SK-N-SH (cell line): Measurements from ENCODE around the gene RALA.

ENCODE experiments used
- EZH2phosphoT487 ChIP-seq: fragments of 200-600 bp; sonication (generic); IDR thresholded peaks from 2 replicates; pipeline ENCODE4 v1.6.1; 2017; ENCODE audit warnings: low read depth, mixed run types, mild to moderate bottlenecking, antibody characterized with exemption, moderate library complexity, borderline replicate concordance
- TF ChIP-seq, protein P1 (sequence below): IDR thresholded peaks from 2 replicates; pipeline ENCODE4 v1.4.0; 2012; ENCODE audit warnings: low read depth, borderline replicate concordance
- TF ChIP-seq, protein P2 (sequence below): fragments of 200-600 bp; sonication (generic); IDR thresholded peaks from 2 replicates; pipeline ENCODE4 v1.6.1; 2017; ENCODE audit warnings: antibody characterized with exemption, mild to moderate bottlenecking, moderate library complexity
- TF ChIP-seq, protein P3 (sequence below): IDR thresholded peaks from 2 replicates; pipeline ENCODE4; 2012

DNA sequence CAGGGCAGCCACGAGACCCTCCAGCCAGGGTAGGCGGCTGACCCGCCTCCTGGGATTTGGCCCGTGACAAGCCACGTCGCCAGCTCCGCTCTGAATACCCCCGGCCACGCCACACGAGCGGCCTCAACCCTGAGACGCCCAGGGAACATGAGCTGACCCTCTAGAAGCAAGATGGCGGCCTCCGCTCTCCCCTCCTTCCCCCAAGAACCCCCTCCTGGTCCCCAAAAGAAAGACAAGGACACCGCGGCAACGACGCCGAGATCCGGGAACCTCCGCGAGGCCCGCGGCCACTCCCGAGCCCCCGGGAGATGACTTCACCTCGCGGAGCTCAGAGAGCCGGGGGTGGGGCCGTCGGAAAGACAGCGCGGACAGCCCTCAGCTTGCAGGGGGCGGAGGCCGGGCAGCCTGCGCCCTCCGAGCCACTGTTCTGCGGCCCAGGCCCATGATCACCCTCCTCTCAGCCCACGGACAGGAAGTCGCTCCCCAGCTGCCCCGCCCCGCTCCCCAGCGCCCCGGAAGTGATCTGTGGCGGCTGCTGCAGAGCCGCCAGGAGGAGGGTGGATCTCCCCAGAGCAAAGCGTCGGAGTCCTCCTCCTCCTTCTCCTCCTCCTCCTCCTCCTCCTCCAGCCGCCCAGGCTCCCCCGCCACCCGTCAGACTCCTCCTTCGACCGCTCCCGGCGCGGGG, at the start of gene RALA:
- TF ChIP-seq, protein P1, sequence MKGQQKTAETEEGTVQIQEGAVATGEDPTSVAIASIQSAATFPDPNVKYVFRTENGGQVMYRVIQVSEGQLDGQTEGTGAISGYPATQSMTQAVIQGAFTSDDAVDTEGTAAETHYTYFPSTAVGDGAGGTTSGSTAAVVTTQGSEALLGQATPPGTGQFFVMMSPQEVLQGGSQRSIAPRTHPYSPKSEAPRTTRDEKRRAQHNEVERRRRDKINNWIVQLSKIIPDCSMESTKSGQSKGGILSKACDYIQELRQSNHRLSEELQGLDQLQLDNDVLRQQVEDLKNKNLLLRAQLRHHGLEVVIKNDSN, result no peak; the same call in 1 of the 2 replicates
- TF ChIP-seq, protein P2, sequence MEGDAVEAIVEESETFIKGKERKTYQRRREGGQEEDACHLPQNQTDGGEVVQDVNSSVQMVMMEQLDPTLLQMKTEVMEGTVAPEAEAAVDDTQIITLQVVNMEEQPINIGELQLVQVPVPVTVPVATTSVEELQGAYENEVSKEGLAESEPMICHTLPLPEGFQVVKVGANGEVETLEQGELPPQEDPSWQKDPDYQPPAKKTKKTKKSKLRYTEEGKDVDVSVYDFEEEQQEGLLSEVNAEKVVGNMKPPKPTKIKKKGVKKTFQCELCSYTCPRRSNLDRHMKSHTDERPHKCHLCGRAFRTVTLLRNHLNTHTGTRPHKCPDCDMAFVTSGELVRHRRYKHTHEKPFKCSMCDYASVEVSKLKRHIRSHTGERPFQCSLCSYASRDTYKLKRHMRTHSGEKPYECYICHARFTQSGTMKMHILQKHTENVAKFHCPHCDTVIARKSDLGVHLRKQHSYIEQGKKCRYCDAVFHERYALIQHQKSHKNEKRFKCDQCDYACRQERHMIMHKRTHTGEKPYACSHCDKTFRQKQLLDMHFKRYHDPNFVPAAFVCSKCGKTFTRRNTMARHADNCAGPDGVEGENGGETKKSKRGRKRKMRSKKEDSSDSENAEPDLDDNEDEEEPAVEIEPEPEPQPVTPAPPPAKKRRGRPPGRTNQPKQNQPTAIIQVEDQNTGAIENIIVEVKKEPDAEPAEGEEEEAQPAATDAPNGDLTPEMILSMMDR, result no peak
- TF ChIP-seq, protein P3, sequence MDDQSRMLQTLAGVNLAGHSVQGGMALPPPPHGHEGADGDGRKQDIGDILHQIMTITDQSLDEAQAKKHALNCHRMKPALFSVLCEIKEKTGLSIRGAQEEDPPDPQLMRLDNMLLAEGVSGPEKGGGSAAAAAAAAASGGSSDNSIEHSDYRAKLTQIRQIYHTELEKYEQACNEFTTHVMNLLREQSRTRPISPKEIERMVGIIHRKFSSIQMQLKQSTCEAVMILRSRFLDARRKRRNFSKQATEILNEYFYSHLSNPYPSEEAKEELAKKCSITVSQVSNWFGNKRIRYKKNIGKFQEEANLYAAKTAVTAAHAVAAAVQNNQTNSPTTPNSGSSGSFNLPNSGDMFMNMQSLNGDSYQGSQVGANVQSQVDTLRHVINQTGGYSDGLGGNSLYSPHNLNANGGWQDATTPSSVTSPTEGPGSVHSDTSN, result peak; percentile 32
- no peak for TF ChIP-seq EZH2phosphoT487
